ENCODE measurements around the gene UBE2A.

DNA sequence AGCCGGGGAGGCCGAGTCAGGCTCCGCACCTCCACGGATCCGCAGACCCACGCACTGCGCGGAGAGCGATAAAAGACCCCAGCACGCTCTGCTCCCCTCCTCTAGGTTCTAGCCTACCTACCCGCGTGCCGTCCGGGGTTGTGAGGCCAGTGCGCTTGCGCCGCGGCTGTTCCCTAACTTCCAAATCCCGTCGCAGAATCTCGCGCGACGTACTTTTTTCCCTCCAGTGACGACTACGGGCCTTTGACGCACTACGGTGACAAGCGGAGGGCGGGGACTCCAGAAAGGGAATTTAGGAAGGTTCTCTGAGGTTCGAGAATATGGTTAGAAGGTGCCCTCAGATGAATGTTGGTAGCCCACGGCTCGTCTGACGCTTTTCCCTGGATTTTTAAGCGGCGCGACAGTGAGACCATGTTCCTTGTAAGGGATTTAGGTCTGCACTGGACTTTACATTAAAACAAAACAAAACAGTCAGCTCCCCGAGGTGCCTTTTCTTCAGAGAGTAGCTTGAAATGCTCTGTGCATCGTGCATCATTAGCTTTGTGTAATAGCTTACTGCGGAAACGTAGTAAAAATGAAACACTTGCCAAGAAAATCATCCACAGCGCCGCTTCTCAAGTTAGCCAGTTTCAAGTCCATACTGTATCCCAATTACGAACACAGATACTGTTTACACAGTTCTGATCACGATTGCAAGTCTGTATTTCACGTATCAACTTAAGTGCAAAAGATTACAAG is 32.1 kb downstream of the UBE2A start, which contains the start of gene NKRF:
- TF ChIP-seq, protein P1, sequence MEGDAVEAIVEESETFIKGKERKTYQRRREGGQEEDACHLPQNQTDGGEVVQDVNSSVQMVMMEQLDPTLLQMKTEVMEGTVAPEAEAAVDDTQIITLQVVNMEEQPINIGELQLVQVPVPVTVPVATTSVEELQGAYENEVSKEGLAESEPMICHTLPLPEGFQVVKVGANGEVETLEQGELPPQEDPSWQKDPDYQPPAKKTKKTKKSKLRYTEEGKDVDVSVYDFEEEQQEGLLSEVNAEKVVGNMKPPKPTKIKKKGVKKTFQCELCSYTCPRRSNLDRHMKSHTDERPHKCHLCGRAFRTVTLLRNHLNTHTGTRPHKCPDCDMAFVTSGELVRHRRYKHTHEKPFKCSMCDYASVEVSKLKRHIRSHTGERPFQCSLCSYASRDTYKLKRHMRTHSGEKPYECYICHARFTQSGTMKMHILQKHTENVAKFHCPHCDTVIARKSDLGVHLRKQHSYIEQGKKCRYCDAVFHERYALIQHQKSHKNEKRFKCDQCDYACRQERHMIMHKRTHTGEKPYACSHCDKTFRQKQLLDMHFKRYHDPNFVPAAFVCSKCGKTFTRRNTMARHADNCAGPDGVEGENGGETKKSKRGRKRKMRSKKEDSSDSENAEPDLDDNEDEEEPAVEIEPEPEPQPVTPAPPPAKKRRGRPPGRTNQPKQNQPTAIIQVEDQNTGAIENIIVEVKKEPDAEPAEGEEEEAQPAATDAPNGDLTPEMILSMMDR (IDR thresholded peaks at IDR 0.05), result no peak
- no peak for TF ChIP-seq EZH2 (IDR thresholded peaks at IDR 0.05; ENCODE audit: borderline replicate concordance, insufficient read depth, low read depth, low read length, poor library complexity, severe bottlenecking)

Data from B cell (primary cell).